Measurements from ENCODE around the gene IL36RN.

The IL36RN gene

DNA sequence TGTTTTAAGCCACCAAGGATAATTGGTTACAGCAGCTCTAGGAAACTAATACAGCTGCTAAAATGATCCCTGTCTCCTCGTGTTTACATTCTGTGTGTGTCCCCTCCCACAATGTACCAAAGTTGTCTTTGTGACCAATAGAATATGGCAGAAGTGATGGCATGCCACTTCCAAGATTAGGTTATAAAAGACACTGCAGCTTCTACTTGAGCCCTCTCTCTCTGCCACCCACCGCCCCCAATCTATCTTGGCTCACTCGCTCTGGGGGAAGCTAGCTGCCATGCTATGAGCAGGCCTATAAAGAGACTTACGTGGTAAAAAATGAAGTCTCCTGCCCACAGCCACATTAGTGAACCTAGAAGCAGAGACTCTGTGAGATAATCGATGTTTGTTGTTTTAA lies 5.3 kb downstream of the IL36RN start:
- Histone ChIP-seq H4K20me1 (ENCODE audit: insufficient read depth) (no peaks in the 10 kb centered on the region), H3K4me1 (ENCODE audit: low read depth, poor library complexity, severe bottlenecking) (no peaks in the 10 kb centered on the region), H3K27me3 (ENCODE audit: insufficient read depth, low read depth) (no peaks in the 10 kb centered on the region), H3K27ac (no peak overlapping the region), H3K9ac (no peak overlapping the region), H2AFZ (ENCODE audit: low read depth) (no peak overlapping the region), H3K4me3 (IDR thresholded peaks at IDR 0.05; ENCODE audit: insufficient read depth, low read depth, low read length) (no peak overlapping the region), H3K36me3 (ENCODE audit: insufficient read depth) (no peaks in the 10 kb centered on the region), H3K79me2 (ENCODE audit: insufficient read depth, low read depth) (no peaks in the 10 kb centered on the region), H3K4me2 (no peak overlapping the region)
- TF ChIP-seq, protein P1, sequence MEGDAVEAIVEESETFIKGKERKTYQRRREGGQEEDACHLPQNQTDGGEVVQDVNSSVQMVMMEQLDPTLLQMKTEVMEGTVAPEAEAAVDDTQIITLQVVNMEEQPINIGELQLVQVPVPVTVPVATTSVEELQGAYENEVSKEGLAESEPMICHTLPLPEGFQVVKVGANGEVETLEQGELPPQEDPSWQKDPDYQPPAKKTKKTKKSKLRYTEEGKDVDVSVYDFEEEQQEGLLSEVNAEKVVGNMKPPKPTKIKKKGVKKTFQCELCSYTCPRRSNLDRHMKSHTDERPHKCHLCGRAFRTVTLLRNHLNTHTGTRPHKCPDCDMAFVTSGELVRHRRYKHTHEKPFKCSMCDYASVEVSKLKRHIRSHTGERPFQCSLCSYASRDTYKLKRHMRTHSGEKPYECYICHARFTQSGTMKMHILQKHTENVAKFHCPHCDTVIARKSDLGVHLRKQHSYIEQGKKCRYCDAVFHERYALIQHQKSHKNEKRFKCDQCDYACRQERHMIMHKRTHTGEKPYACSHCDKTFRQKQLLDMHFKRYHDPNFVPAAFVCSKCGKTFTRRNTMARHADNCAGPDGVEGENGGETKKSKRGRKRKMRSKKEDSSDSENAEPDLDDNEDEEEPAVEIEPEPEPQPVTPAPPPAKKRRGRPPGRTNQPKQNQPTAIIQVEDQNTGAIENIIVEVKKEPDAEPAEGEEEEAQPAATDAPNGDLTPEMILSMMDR (conservative IDR thresholded peaks at IDR 0.05; ENCODE audit: low read depth, low read length), result no peak

DNA sequence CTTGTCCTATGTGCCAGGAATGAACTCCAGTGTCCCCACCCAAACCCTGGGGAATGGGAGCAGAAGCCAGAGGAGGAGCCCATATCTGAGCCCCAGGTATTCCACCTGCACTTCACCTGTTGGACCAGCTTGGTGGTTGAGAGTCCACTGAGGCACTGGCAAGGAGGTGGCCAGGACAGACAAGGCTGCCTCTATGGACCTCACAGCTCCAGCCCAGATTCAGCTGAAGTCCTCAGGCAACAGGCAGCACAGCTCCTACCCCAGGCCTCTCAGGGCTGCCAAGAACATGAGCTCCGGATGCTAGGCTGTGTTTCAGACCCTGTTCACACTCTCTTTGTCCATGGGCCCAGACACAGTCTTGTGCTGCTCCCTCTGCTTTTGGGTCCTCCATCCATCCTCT lies 5.9 kb downstream of the IL36RN start:
- Histone ChIP-seq H3K79me2 (ENCODE audit: insufficient read depth, low read depth) (no peaks in the 10 kb centered on the region), H3K4me3 (IDR thresholded peaks at IDR 0.05; ENCODE audit: insufficient read depth, low read depth, low read length) (no peak overlapping the region), H4K20me1 (ENCODE audit: insufficient read depth) (no peaks in the 10 kb centered on the region), H3K27ac (no peak overlapping the region), H2AFZ (ENCODE audit: low read depth) (no peak overlapping the region), H3K9ac (no peak overlapping the region), H3K27me3 (ENCODE audit: insufficient read depth, low read depth) (no peaks in the 10 kb centered on the region), H3K36me3 (ENCODE audit: insufficient read depth) (no peaks in the 10 kb centered on the region), H3K4me2 (no peak overlapping the region), H3K4me1 (ENCODE audit: low read depth, poor library complexity, severe bottlenecking) (no peaks in the 10 kb centered on the region)
- TF ChIP-seq, protein P1 (conservative IDR thresholded peaks at IDR 0.05; ENCODE audit: low read depth, low read length), result no peak

- Histone ChIP-seq H4K20me1 (ENCODE audit: insufficient read depth) (no peaks in the 10 kb centered on the region), H3K27me3 (ENCODE audit: insufficient read depth, low read depth) (no peaks in the 10 kb centered on the region), H3K4me3 (IDR thresholded peaks at IDR 0.05; ENCODE audit: insufficient read depth, low read depth, low read length) (no peak within 1 kb of the TSS), H3K36me3 (ENCODE audit: insufficient read depth) (no peaks in the 10 kb centered on the region), H2AFZ (ENCODE audit: low read depth) (no peak within 1 kb of the TSS), H3K27ac (no peak within 1 kb of the TSS), H3K4me2 (no peak within 1 kb of the TSS), H3K9ac (no peak within 1 kb of the TSS), H3K79me2 (ENCODE audit: insufficient read depth, low read depth) (no peaks in the 10 kb centered on the region), H3K4me1 (ENCODE audit: low read depth, poor library complexity, severe bottlenecking) (no peaks in the 10 kb centered on the region)
- TF ChIP-seq, protein P1 (conservative IDR thresholded peaks at IDR 0.05; ENCODE audit: low read depth, low read length), result no peak
Measured at GRCh38 chr2:113067681-113068080, 8.7 kb downstream of the IL36RN start, which contains the start of gene IL1F10. Gene IL1F10, plus strand, starts transcription at chr2:113067970. Its CDS starts 4,769 bp downstream, at chr2:113072739.

GRCh38 chr2:113068249-113068648 lies 9.3 kb downstream of the IL36RN start:
- Histone ChIP-seq H3K36me3 (ENCODE audit: insufficient read depth) (no peaks in the 10 kb centered on the region), H3K79me2 (ENCODE audit: insufficient read depth, low read depth) (no peaks in the 10 kb centered on the region), H3K9ac (no peak overlapping the region), H3K4me3 (IDR thresholded peaks at IDR 0.05; ENCODE audit: insufficient read depth, low read depth, low read length) (no peak overlapping the region), H2AFZ (ENCODE audit: low read depth) (no peak overlapping the region), H3K27me3 (ENCODE audit: insufficient read depth, low read depth) (no peaks in the 10 kb centered on the region), H3K4me1 (ENCODE audit: low read depth, poor library complexity, severe bottlenecking) (no peaks in the 10 kb centered on the region), H3K4me2 (no peak overlapping the region), H4K20me1 (ENCODE audit: insufficient read depth) (no peaks in the 10 kb centered on the region), H3K27ac (no peak overlapping the region)
- TF ChIP-seq, protein P1 (conservative IDR thresholded peaks at IDR 0.05; ENCODE audit: low read depth, low read length), result no peak
